Testis (tissue), 3 donors: Measurements from ENCODE around the gene SLC6A19. TPM values are rescaled to one million over a fixed set of nuclear protein-coding genes. Genes with fewer than 3 reads are reported as not detected.

Experiments used
- DNase-seq: peaks from one replicate; pipeline ENCODE4 v3.0.0-alpha.2; 2019
- H3K27ac ChIP-seq, 2 donors: fragments of 200-600 bp; sonication (generic); one replicate each; pipeline ENCODE4 v1.5.1; 2019
- H3K27me3 ChIP-seq: fragments of 200-600 bp; sonication (generic); one replicate; pipeline ENCODE4 v1.5.1; 2019
- H3K36me3 ChIP-seq: fragments of 200-600 bp; sonication (generic); one replicate; pipeline ENCODE4 v1.5.1; 2017; ENCODE audit warnings: low read depth; ENCODE audit errors: missing control alignments
- H3K4me1 ChIP-seq: fragments of 200-600 bp; sonication (generic); one replicate; pipeline ENCODE4 v1.5.1; 2019
- H3K4me3 ChIP-seq, 2 donors: fragments of 200-600 bp; sonication (generic); one replicate each; pipeline ENCODE4 v1.5.1; 2017 to 2019
- H3K9me3 ChIP-seq: fragments of 200-600 bp; sonication (generic); one replicate; pipeline ENCODE4 v1.5.1; 2017
- POLR2A ChIP-seq: fragments of 450-650 bp; IDR thresholded peaks from one replicate; pipeline ENCODE4 v1.6.1; 2017; ENCODE audit warnings: antibody characterized with exemption, mild to moderate bottlenecking, moderate library complexity
- WGBS, 2 donors: methylation state at CpG; one replicate each; pipeline ENCODE4 v1.1.5; 2018; 5-methylcytosine and 5-hydroxymethylcytosine counted together
- intact Hi-C: fragments of 100-400 bp; cut with DNase I; formaldehyde crosslinking; loops from one replicate; pipeline ENCODE4 v1.15.1; 2023; ENCODE audit warnings: low total_unique reads
- polyA plus RNA-seq: library from polyadenylated mRNA; stranded (reverse); fragments of 350-450 nt; fragmentation: Illumina TruSeq; extraction: RNeasy Lipid Tissue Mini Kit (QIAGEN cat#74804); gene quantifications from one replicate; pipeline ENCODE4 v1.2.3, GENCODE V29; 2014; ENCODE audit warnings: low read depth, low replicate concordance; ENCODE audit not compliant: insufficient read depth
- total RNA-seq, 2 donors: library from RNA; depleted of rRNA; stranded (reverse); fragments of >200 nt; gene quantifications; one replicate each; pipeline ENCODE4 v1.2.3, GENCODE V29; 2016
- TF ChIP-seq, protein P1 (sequence below), 3 experiments: fragments of 450-650 bp in 2 of 3; fragments of 200-600 bp in 1 of 3; sonication (generic) in 1 of 3; IDR thresholded peaks; one replicate each; pipeline ENCODE4 v1.5.1; 2016 to 2019; ENCODE audit warnings: antibody characterized with exemption in 3 of 3, mild to moderate bottlenecking in 2 of 3, moderate library complexity in 1 of 3

The SLC6A19 gene
- total and polyA plus RNA-seq, 3 donors from 2014 or later: 0.16 to 0.68 (median 0.28) TPM

DNA sequence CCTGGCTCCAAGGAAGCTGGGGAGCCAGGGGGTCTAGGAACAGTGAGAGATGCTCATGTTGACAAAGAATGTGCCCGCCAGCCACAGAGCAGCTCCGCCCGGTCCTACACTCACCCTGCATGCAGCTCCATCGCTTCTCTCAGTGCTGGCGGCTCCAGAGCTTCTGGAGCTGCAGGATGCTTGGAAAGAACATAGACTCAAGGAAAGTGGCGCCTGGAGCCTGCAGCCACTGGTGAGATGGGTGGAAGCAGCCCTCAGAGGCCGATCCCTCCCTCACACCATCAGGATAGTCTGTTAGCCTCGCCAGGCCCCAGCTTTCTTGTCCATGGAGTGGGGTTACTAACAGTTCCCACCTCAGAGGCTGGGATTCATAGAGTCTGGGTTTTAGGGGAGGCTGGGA, 26.4 kb upstream of the SLC6A19 start:
- Histone ChIP-seq H3K4me1 (no peaks in the 10 kb centered on the region), H3K36me3 (no peaks in the 10 kb centered on the region), H3K9me3 (no peaks in the 10 kb centered on the region), H3K4me3 (no peak overlapping the region), H3K27ac (no peak overlapping the region), H3K27me3 (no peaks in the 10 kb centered on the region)
- DNase-seq: peak; percentile 8
- WGBS, 2 donors: 90 to 95% methylated on average over 8 of the region's 8 CpGs
- intact Hi-C loops: no loop called here
- TF ChIP-seq POLR2A: no peak
- TF ChIP-seq, protein P1, sequence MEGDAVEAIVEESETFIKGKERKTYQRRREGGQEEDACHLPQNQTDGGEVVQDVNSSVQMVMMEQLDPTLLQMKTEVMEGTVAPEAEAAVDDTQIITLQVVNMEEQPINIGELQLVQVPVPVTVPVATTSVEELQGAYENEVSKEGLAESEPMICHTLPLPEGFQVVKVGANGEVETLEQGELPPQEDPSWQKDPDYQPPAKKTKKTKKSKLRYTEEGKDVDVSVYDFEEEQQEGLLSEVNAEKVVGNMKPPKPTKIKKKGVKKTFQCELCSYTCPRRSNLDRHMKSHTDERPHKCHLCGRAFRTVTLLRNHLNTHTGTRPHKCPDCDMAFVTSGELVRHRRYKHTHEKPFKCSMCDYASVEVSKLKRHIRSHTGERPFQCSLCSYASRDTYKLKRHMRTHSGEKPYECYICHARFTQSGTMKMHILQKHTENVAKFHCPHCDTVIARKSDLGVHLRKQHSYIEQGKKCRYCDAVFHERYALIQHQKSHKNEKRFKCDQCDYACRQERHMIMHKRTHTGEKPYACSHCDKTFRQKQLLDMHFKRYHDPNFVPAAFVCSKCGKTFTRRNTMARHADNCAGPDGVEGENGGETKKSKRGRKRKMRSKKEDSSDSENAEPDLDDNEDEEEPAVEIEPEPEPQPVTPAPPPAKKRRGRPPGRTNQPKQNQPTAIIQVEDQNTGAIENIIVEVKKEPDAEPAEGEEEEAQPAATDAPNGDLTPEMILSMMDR (IDR thresholded peaks at IDR 0.05): no peak

DNA sequence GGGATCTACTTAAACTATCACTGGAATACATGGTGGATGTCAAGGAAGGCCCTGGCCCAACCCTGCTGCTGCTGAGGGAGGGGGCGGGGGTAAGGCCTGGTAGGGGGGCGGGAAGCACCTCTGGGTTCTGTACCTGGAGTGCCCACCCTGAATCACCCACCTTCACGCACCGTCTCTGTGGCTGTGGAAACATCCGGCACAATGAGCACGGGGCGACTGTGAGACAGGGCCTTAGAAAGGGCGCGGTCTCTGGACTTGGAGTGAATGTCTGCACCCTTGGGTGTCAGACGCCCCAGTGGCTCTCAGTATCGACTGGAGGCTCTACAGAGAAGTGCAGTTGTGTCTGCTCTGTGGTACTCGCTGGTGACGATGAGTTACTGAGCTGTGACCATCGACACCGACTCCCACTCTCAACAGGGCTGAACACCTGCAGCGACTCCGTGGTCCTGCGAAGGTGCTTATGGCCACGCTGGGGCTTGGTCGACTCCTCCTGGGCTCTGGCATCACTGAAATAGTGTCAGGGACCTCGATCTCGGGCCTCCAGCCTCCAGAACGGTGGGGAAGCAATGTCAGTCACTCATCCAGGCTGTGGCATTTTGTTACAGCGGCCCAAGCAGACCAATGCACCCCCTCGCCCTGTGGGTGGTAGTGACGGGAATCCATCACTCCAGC, 25.5 kb upstream of the SLC6A19 start:
- TF ChIP-seq POLR2A: no peak
- TF ChIP-seq, protein P1 (IDR thresholded peaks at IDR 0.05): no peak
- H3K4me3 ChIP-seq: peak overlapping the region in 1 of 2 donors; percentile 20
- H3K9me3 ChIP-seq: no peaks in the 10 kb centered on the region
- no peaks in the 10 kb centered on the region for H3K36me3 ChIP-seq
- intact Hi-C loops: no loop called here
- WGBS, 2 donors: 75 to 80% methylated on average over 20 to 26 of the region's 26 CpGs
- no peaks in the 10 kb centered on the region for H3K27me3 ChIP-seq
- no peak overlapping the region for H3K27ac ChIP-seq
- peaks cover 2% of the 10 kb centered on the region for H3K4me1 ChIP-seq
- peak; percentile 12 for DNase-seq

DNA sequence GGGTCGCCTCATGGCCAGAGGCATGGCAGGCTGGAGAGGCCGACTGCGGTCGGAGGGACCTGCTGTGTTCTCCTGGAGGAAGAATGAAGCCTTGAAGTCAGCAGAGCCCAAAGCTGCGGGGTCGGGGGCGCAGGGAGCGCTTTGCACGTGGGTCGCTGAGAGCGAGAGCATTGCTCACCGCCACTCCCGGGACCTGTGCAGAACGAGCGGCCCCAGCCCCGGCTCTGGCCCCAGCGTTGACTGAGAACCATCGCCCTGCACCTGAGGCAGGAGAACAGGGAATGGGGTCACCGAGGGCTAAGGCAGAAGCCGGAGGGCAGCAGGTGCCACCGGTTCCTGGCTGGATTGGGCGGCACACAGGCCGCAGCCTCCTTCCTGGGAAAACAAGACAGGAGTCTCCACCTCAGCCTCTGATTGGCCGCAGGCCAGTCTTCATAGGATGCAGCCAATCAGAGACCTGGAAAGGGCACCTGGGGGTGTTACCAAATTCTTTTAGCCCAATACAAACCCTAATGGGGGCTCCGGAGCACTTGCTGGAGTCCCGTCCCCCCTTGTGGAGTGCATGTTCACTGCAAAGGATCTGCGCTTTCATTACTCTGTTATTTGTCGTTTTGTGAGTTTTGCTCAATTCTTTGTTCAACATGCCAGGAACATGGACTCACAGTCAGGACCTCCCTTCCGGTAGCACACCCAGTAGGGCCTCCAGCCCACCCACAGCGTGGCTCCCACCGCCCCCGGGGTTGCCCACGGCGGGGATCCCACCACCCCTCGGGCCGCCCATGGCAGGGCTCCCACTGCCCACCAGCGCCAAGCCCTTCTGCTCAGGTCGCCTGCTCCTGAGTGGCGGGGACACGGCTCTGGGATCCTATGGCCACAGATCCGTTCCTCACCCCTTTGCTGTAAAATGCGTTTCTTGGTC, 24.7 kb upstream of the SLC6A19 start:
- Histone ChIP-seq H3K4me1 (peaks cover 8% of the 10 kb centered on the region), H3K36me3 (no peaks in the 10 kb centered on the region), H3K4me3 (peak overlapping the region in 1 of 2 donors; percentile 20), H3K9me3 (no peaks in the 10 kb centered on the region), H3K27me3 (no peaks in the 10 kb centered on the region), H3K27ac (no peak overlapping the region)
- peak; percentile 58 for DNase-seq
- WGBS, 2 donors: 74 to 81% methylated on average over 34 to 42 of the region's 42 CpGs
- TF ChIP-seq, protein P1 (IDR thresholded peaks at IDR 0.05): no peak
- TF ChIP-seq POLR2A: no peak
- intact Hi-C loops: no loop called here

DNA sequence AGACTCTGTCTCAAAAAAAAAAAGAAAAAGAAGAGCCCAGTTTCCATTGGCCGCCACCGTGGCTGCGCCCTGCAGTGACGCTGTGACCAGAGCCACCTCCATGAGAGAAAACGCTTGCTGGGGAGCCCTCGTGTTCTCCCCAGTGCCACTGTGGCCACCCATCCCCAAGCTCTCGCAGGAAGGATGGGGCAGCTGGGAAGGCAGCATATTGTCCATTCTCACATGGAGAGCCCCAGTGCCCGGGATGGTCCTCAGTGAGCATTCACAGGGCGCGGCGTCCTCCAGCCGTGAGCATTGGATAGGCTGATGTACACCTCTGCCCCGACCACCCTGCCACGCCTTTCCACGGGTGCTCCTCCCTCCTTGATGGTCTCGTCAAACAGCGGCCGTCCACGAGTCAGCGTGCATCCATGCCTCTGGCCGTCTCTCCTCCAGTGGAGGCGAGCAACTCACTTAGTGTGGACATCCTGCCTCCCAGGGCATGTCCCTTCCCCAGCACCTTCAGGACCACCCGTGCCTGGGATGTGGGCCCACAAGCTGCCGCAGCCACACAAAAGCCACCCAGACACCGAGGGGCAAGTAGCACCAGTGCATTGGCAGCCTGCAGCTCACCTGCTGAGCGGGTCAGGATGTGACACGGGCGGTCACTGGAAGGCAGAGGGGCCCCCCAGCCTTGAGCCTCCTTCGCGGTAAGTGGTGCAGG, 23.4 kb upstream of the SLC6A19 start:
- TF ChIP-seq, protein P1 (IDR thresholded peaks at IDR 0.05): no peak
- TF ChIP-seq POLR2A: no peak
- no peak overlapping the region for H3K4me3 ChIP-seq
- DNase-seq: peak; percentile 13
- no peak overlapping the region for H3K27ac ChIP-seq
- WGBS, 2 donors: 94 to 96% methylated on average over 12 of the region's 30 CpGs
- peaks cover 18% of the 10 kb centered on the region for H3K4me1 ChIP-seq
- no peaks in the 10 kb centered on the region for H3K27me3 ChIP-seq
- H3K36me3 ChIP-seq: no peaks in the 10 kb centered on the region
- H3K9me3 ChIP-seq: no peaks in the 10 kb centered on the region
- intact Hi-C loops: no loop called here
